ENCODE measurements around the gene SLAMF1.

DNA sequence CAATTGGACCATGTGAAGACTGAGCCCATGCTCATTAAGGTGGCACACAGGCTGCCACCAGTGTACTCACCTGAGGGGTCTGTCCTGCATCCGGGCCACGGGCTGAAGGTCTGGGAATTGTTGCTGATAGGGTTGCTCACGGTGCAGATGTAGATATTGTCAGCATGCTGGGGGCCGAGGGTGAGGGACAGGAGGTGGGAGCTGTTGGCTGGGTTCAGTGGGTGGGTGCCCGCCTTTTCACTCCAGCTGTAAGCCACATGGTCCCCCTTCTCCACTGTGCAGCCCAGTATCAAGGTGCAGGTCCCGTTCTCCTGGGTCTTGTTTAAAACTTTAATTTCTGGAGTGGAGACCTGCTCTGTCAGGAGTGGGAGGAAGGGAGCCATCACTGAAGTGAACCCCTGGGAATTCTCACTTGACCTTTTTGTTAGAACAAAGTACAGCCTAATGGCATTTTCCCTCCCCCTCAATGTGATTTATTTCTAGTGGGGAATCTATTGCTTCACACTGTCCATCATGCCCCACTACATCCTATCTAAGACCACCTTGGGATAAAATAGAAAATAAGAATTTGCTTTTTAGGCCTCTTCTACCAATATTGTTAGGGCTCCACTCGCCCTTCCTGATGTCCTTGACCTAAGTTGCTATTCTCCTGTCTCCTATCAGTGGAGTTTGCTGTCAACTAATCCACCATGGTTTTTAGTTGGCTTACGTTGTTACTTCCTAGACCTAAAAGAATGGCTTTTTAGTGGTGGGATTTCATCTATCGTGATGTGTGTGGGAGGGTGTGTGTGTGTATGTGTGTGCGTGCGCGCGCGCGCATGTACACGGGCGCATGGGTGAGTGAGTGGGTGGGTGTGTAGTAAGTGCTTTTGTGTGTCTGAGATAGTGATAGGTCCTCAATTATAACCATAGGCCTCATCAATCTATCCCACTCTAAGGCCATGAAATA lies 12.0 kb downstream of the SLAMF1 start:
- TF ChIP-seq, protein P1, sequence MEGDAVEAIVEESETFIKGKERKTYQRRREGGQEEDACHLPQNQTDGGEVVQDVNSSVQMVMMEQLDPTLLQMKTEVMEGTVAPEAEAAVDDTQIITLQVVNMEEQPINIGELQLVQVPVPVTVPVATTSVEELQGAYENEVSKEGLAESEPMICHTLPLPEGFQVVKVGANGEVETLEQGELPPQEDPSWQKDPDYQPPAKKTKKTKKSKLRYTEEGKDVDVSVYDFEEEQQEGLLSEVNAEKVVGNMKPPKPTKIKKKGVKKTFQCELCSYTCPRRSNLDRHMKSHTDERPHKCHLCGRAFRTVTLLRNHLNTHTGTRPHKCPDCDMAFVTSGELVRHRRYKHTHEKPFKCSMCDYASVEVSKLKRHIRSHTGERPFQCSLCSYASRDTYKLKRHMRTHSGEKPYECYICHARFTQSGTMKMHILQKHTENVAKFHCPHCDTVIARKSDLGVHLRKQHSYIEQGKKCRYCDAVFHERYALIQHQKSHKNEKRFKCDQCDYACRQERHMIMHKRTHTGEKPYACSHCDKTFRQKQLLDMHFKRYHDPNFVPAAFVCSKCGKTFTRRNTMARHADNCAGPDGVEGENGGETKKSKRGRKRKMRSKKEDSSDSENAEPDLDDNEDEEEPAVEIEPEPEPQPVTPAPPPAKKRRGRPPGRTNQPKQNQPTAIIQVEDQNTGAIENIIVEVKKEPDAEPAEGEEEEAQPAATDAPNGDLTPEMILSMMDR (IDR thresholded peaks at IDR 0.05; ENCODE audit: insufficient read depth, low read length, poor library complexity, severe bottlenecking), result no peak
- no peak for TF ChIP-seq EZH2phosphoT487 (conservative IDR thresholded peaks at IDR 0.05; ENCODE audit: low read length)
